ENCODE data around the gene HBP1. TPM values are rescaled to one million over a fixed set of nuclear protein-coding genes. Genes with fewer than 3 reads are reported as not detected.

HBP1 gene, protein sequence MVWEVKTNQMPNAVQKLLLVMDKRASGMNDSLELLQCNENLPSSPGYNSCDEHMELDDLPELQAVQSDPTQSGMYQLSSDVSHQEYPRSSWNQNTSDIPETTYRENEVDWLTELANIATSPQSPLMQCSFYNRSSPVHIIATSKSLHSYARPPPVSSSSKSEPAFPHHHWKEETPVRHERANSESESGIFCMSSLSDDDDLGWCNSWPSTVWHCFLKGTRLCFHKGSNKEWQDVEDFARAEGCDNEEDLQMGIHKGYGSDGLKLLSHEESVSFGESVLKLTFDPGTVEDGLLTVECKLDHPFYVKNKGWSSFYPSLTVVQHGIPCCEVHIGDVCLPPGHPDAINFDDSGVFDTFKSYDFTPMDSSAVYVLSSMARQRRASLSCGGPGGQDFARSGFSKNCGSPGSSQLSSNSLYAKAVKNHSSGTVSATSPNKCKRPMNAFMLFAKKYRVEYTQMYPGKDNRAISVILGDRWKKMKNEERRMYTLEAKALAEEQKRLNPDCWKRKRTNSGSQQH
- polyA plus RNA-seq (30.7 and 37.7 TPM in 2 replicates), polyA minus RNA-seq (46.3 and 50.0 TPM in 2 replicates)

DNA sequence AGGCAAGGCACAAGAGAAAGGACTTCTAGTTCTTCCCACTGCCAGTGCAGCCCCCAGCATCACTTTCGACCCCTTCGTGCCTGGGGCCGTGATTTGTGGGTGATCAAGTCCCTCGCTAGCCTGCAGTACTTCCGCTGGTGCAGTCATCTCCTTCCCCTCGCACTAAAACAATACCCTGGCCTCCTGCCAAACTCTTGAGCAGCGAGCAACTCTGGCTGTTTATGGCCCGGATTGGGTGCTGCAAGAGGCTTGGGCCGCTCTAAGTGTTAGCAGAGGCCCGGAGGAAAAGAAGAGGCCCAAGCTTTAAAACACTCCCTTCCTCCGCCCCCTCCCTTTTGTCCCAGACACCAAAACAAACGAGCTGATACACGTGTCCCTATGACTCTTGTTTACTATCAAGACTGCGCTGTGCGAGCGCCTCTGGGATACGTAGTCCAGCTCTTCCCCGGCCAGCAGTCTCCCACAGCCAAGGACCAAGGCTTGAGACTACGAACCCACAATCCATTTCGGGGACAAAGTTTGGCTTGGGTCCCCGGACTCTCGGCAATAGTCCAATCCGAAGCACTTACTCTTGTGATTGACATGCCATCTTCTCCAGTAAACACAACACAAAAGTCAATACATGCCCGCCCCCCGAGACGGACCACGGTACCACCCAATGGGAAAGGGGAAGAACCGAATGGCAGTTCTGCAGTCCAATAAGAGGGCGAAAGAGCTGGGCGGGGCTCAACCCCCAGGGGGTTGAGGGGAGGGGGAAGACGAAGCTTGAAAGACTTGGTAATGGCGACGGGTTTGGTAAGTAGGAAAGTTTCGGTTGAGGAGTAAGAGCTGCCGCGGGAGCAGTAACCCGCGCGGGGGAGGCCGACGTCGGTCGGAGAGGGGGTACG is at the start of gene HBP1:
Gene HBP1, plus strand, starts transcription at position 771 of the 887 bp plus-strand sequence. CDS start 10,891 bp downstream, outside the sequence.
- TF ChIP-seq POLR2AphosphoS5 (IDR thresholded peaks at IDR 0.05) (peak; percentile 64), MXI1 (conservative IDR thresholded peaks at IDR 0.05; ENCODE audit: poor library complexity, severe bottlenecking) (peak; percentile 90), RAD21 (conservative IDR thresholded peaks at IDR 0.05) (no peak), EP300 (conservative IDR thresholded peaks at IDR 0.05; ENCODE audit: poor library complexity, severe bottlenecking) (peak; percentile 0), REST (IDR thresholded peaks at IDR 0.05; ENCODE audit: borderline replicate concordance) (no peak), TAF1 (IDR thresholded peaks at IDR 0.05; ENCODE audit: low read depth) (peak; percentile 55), EZH2 (IDR thresholded peaks at IDR 0.05; ENCODE audit: borderline replicate concordance, insufficient read depth, low read length, poor library complexity, severe bottlenecking) (no peak)
- TF ChIP-seq, protein P1, sequence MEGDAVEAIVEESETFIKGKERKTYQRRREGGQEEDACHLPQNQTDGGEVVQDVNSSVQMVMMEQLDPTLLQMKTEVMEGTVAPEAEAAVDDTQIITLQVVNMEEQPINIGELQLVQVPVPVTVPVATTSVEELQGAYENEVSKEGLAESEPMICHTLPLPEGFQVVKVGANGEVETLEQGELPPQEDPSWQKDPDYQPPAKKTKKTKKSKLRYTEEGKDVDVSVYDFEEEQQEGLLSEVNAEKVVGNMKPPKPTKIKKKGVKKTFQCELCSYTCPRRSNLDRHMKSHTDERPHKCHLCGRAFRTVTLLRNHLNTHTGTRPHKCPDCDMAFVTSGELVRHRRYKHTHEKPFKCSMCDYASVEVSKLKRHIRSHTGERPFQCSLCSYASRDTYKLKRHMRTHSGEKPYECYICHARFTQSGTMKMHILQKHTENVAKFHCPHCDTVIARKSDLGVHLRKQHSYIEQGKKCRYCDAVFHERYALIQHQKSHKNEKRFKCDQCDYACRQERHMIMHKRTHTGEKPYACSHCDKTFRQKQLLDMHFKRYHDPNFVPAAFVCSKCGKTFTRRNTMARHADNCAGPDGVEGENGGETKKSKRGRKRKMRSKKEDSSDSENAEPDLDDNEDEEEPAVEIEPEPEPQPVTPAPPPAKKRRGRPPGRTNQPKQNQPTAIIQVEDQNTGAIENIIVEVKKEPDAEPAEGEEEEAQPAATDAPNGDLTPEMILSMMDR (IDR thresholded peaks at IDR 0.05; ENCODE audit: poor library complexity, severe bottlenecking) = no peak
- peak within 1 kb of the TSS; percentile 70 for H3K4me3 ChIP-seq (ENCODE audit: low read length)
- H3K79me2 ChIP-seq (replicated peaks; ENCODE audit: insufficient read depth, low read length) = peaks cover 24% of the 10 kb centered on the region
- H3K9me3 ChIP-seq (ENCODE audit: low read length) = no peaks in the 10 kb centered on the region
- peak within 1 kb of the TSS; percentile 85 for H3K27ac ChIP-seq (ENCODE audit: low read length)
- no peaks in the 10 kb centered on the region for H3K27me3 ChIP-seq (ENCODE audit: insufficient read depth, low read depth, low read length)
- H4K20me1 ChIP-seq (ENCODE audit: insufficient read depth) = no peaks in the 10 kb centered on the region
- peak within 1 kb of the TSS; percentile 74 for H2AFZ ChIP-seq (ENCODE audit: low read depth, low read length)
- H3F3A ChIP-seq (ENCODE audit: insufficient read depth, low read length, poor library complexity, severe bottlenecking) = peaks cover 5% of the 10 kb centered on the region
- peak within 1 kb of the TSS; percentile 74 for H3K9ac ChIP-seq (ENCODE audit: low read length)
- H3K4me2 ChIP-seq (ENCODE audit: low read length) = peak within 1 kb of the TSS; percentile 89
- no peaks in the 10 kb centered on the region for H3K9me2 ChIP-seq (ENCODE audit: insufficient read depth, low read length)
- no peaks in the 10 kb centered on the region for H3K36me3 ChIP-seq (ENCODE audit: insufficient read depth, low read length)

GRCh38 chr7:107119376-107120105 is 49.3 kb upstream of the HBP1 start:
- TF ChIP-seq MXI1 (conservative IDR thresholded peaks at IDR 0.05; ENCODE audit: poor library complexity, severe bottlenecking) (no peak), RAD21 (conservative IDR thresholded peaks at IDR 0.05) (no peak), EZH2 (IDR thresholded peaks at IDR 0.05; ENCODE audit: borderline replicate concordance, insufficient read depth, low read length, poor library complexity, severe bottlenecking) (no peak), EP300 (conservative IDR thresholded peaks at IDR 0.05; ENCODE audit: poor library complexity, severe bottlenecking) (no peak), TAF1 (IDR thresholded peaks at IDR 0.05; ENCODE audit: low read depth) (no peak), POLR2AphosphoS5 (IDR thresholded peaks at IDR 0.05) (no peak), SMC3 (conservative IDR thresholded peaks at IDR 0.05; ENCODE audit: poor library complexity) (no peak), REST (IDR thresholded peaks at IDR 0.05; ENCODE audit: borderline replicate concordance) (no peak)
- TF ChIP-seq, protein P1 (IDR thresholded peaks at IDR 0.05; ENCODE audit: poor library complexity, severe bottlenecking) = no peak
- no peaks in the 10 kb centered on the region for H3F3A ChIP-seq (ENCODE audit: insufficient read depth, low read length, poor library complexity, severe bottlenecking)
- H3K36me3 ChIP-seq (ENCODE audit: insufficient read depth, low read length) = no peaks in the 10 kb centered on the region
- no peak overlapping the region for H3K4me2 ChIP-seq (ENCODE audit: low read length)
- no peaks in the 10 kb centered on the region for H3K27me3 ChIP-seq (ENCODE audit: insufficient read depth, low read depth, low read length)
- no peaks in the 10 kb centered on the region for H4K20me1 ChIP-seq (ENCODE audit: insufficient read depth)
- H3K4me3 ChIP-seq (ENCODE audit: low read length) = no peak overlapping the region
- H3K9me3 ChIP-seq (ENCODE audit: low read length) = no peaks in the 10 kb centered on the region
- no peak overlapping the region for H2AFZ ChIP-seq (ENCODE audit: low read depth, low read length)
- no peak overlapping the region for H3K27ac ChIP-seq (ENCODE audit: low read length)
- no peak overlapping the region for H3K9ac ChIP-seq (ENCODE audit: low read length)
- no peaks in the 10 kb centered on the region for H3K9me2 ChIP-seq (ENCODE audit: insufficient read depth, low read length)
- peaks cover 19% of the 10 kb centered on the region for H3K79me2 ChIP-seq (replicated peaks; ENCODE audit: insufficient read depth, low read length)

Data from neural cell (in vitro differentiated cells).